CMK (cell line): ENCODE results near the gene SEC14L5.
"Not testable (repeated sequence)": the region's sequence is repeated elsewhere in the genome, so short reads cannot be mapped to it uniquely, and the experiment has no call there.

Experiments used
- DNase-seq: peaks from one replicate; pipeline ENCODE4 v3.0.0-alpha.2; 2010; ENCODE audit warnings: low read depth

Gene SEC14L5

GRCh38 chr16:4957720-4958509 is at the start of gene SEC14L5:
Gene SEC14L5 (plus strand): TSS chr16:4958330. CDS start chr16:4959324, 994 bp downstream.
- peak; percentile 94 for DNase-seq

DNA sequence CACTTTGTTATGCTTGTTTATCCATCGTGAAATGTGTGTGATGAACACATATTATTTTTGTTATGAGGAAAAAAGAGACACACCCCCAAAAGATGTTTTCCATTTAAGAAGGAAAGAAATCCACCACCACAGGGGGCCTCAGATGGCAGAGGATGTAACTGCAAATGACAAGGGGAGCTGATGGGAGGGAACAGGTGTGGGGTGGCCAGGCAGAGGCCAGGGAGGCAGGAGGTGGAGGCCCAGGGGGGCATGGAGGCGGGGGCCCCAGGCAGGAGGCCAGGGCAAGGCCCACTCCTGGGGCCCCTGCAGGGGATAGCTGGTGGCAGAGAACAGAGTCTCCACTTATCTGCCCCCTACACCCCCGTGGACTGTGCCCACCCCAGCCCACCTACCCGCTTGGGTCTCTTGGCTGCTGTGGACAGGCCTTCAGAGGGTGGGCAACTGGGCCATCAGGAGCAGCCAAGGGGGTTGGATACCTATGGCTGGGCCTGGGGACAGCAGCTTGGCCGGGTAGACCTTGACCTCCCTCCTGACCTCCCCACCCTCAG is 49.2 kb upstream of the SEC14L5 start:
- DNase-seq, result no peak

DNA sequence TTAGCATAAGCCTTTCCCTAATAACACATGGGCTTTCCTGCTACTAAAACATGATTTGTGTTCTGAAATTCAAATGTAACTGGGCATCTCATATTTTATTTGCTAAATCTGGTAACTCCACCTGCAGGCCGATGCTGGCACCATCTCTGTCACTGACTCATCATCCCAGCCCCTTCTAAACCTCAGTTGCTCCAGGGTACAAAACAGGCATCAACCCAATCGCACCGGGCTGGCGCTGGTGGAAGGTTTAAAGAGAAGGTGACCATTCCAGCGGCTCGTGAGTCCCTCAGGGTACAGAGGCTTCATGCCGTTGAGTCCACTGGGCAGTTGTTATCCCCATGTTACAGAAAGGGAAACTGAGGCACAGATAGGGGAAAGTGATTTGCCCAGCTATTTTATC is 48.3 kb upstream of the SEC14L5 start:
- DNase-seq, result no peak

DNA sequence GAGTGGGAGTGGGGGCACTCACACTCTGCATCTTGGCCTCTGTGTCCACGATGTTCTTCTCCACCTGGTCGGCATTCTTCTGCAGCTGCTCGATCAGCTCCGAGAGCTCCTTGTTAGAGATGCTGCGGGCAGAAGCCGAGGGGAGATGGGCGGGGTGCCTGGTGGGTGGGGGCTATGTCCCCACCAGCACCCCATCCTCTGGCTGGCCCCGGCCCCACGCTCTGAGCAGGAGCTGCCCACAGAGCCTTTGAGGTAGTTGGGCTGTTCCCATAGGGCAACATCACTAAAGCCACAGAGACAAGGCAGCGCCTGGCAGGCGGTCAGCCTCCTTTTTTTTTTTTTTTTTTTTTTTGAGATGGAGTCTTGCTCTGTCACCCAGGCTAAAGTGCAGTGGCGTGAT is 47.3 kb upstream of the SEC14L5 start:
- no peak for DNase-seq

DNA sequence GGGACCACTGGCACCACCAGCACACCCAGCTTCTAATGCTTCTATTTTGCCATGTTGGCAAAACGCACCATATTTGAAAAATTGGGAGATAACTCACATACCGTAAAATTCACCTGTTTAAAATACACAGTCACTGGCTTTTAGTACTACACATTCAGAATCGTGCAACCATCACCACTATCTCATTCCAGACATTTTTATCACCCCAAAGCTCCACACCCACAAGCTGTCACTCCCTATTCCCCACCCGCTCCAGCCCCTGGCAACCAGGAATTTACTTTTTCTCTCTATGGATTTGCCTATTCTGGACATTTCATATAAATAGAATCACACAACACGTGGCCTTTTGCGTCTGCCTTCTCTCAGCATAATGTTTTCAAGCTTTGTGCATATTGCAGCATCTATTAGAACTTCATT is 46.2 kb upstream of the SEC14L5 start:
- DNase-seq, result no peak

DNA sequence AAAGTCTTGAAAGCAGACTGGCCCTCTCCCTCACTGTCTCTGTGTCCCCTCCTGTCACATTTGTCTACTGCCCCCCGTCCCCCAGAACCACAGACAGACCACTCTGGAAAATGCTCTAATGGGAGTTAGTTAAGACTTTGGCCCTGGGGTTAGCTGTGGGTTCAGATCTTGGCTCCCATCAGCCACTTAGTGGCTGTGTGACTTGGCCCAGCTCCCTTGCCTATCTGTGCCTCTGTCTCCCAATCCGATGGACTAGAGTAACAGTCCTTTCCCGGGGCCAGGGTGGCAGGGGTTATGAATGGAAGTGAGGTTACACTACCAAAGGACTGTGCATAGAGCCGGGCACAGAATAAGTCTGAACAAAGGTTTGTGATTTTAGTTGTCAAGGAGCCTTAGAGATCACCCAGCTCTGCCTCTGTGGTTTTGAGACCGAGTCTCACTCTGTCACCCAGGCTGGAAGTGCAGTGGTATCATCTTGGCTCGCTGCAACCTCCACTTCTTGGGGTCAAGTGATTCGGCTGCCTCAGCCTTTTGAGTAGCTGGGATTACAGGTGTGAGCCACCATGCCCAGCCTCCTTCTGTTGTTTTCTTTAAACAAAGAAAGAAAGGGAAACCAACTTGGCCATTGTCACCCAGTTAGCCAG is 44.9 kb upstream of the SEC14L5 start:
- no peak for DNase-seq

DNA sequence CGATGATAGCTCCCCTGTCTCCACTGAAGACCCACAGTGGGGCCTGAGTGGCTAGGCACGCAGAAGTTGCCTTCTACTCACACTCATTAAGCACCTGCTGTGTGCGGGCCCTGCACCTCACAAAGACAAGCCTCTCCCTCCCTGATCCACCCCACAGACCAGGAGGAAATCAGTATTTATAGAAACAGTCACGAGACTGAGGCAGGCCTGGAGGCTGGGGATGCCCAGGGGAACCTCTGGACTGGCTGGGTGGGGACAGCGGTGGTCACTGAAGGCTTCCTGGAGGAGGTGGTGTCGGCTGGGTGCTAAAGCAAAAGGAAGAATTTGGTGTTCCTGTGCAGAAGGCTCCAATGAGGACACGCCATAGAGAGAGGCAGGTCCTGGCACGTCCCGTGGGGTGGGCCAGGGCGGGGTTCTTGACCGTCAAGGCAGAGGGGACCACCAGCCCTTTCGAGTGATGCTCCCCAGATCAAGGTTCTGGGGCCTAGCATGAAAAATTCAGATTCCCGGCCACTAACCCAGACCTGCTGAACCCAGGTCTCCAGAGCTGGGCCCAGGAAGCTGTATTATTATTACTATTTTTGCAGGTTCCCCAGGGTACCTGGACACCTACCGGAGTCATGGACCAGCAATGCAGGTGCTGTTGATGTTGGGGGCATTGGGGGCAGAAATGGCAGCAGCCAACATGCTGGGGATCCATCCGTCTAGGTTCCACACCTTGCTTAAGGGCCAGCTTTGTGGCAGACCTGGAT is 44.2 kb upstream of the SEC14L5 start:
- no peak for DNase-seq

DNA sequence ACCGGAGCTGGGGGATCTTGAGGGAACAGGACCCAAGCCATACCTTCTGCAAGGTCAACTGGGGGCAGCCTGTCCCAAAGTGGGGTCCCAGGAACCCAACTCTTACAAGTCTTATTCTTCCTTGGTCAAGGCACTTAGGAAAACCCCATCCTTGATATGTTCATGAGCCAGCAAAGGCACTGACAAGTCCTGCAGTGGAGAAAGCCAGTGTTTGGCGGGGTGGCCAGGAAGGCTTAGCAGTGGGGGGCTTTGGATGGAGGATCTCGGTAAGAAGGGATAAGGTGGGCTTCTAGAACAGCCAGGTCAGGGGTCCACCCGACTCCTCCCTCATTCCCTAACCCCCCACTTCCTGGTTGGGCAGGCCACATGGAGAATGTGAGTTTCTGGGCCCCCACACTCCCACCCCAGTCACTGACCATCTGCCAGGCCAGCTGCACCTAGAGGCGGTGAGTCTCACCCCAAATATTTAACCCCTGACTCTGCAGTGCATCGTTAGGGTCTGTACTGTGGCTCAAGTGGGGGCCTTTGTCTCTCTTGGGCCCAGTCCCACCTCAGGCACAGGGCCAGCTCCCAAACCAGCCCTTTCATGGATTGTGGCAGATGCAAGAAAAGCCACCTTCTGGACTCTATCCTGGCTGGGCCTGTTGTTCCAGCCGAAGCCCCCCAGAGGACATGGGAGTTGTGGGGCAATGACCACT is 43.5 kb upstream of the SEC14L5 start:
- DNase-seq, result no peak

- no peak for DNase-seq
These were observed 42.8 kb upstream of the SEC14L5 start for GRCh38 chr16:4915226-4915761.

DNA sequence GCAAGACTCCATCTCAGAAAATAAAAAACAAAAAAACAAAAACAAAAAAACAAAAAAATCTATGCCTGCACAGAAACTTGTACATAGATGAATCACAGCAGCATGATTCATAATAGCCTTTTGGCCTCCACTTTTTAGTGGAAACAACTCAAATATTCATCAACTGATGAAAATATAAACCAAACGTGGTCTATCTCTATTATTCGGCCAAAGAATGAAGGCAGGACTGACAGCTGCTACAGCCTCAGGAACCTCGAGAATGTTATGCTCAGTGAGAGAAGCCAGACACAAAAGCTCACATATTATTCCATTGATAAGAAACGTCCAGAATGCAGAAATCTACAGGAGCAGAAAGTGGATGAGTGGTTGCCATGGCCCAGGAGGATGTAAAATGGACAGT is 41.0 kb upstream of the SEC14L5 start:
- DNase-seq, result no peak

DNA sequence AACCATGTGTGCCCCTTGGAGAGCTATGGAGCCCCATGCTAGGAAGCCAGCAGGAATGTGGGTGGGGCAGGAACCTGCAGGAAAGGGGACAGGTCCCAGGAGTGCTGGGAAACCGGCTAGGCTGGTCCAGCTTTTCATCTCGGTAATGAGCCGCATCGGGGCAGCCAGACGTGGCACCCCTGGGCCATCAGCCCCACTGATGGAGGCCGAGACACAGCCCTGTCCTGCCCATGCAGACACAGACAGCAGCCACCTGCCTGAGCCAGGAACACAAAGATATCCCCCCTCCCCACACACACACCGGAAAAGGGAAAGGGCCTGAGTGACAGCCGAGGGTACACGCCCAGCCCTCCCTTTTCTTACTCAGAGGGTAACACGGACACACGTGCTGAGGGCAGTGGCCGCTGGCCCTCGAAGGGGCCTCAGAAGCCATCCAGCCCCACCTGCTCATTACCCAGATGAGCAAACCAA is 39.3 kb upstream of the SEC14L5 start:
- DNase-seq, result no peak

DNA sequence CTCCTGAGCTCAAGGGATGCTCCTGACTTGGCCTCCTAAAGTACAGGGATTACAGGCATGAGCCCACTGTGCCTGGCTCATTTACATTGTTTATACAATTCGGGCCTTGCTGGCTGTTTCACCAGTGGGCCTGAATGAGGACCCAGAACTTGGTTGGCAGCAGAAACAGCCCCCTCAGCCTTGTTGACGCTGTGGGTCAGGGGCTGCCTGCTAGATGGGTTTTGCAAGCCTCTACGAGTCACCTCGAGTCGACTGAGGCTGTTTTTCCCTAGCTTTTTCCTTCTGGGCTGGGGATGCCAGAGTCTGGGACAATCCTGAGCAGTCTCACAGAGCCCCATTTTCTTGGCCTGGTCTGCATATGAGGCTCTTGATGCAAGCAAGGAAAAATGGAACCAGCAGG is 37.3 kb upstream of the SEC14L5 start:
- DNase-seq, result no peak

DNA sequence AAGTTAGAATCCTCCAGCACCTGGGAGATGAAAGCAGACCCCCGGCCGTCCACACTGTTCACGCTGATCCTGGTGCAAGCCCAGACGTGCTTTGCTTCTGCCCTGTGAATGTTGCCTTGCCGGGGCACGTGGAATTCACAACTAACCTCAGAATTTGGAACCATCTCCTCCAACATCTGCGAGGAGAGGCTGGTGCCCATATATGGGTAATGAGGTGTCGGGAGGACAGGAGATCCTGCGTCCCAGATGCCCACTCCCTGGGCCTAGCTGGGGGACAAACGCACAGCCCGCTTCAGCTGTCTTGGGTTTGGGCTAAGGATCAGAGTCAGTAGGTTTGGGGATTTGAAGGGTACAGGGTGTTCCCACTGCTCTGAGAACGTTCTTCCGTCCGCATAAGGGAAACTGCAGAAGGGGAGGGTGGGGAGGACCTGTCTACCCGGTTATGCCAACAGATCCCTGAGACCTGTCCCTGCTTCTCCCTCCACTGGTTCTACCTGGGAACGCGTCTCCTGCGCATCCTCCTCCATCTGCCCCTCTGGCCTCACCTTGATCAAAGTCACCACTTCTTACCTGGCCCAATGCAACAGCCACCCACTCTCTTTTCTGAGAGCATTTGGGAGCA is 35.3 kb upstream of the SEC14L5 start:
- DNase-seq, result no peak

GRCh38 chr16:4923853-4924252 is 34.3 kb upstream of the SEC14L5 start:
- DNase-seq, result no peak

- no peak for DNase-seq
These were observed 33.4 kb upstream of the SEC14L5 start for GRCh38 chr16:4924593-4925292.

DNA sequence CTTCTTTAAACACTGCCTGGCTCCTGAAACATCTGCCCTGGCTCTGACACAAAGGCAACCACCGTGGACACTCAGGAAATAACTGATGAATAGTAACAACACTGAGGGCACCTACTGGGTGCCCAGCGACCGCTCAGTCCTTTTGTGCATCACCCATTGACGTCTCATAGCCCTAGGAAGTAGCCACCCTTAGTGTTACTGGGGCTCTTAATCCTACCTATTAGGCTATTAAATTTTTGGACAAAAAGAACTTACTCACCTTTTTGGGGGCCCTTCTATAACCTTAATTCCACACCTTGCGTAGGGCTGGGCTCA is 32.9 kb upstream of the SEC14L5 start:
- no peak for DNase-seq

DNA sequence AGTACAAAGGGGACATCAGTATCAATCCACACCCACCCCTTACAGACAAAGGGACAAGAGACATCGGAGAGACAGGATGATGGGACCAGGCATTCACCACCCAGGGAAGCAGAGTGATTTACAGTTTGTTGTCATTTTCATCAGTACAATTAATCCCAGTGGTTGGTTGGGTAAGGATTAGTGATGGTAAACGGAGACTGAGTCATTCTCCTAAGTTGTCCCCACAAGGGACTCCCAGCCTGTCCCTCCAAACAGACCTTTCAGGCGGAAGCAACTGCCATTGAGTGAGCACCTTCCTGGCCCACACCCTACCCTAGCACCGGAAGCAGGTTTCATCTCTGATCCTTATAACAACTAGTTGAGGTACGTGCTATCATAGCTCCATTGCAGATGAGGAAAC is 32.3 kb upstream of the SEC14L5 start:
- DNase-seq, result no peak

DNA sequence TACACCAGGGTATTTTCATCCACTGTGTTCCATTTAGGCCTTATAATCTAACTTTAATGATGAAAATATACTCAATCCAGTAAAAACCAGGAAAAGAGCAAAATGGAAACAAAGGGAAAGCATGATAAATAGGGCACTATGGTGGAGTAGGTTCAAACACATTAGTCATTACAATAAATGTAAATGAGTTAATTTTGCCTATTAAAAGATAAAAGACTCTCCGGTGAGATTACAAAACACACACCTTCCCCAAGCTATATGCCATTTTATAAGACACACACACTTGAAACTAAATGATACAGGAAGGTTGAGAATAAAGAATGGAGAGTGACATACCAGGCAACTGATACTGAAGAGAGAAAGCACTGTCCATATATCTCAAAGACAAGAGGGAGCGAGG is 31.2 kb upstream of the SEC14L5 start:
- no peak for DNase-seq

DNA sequence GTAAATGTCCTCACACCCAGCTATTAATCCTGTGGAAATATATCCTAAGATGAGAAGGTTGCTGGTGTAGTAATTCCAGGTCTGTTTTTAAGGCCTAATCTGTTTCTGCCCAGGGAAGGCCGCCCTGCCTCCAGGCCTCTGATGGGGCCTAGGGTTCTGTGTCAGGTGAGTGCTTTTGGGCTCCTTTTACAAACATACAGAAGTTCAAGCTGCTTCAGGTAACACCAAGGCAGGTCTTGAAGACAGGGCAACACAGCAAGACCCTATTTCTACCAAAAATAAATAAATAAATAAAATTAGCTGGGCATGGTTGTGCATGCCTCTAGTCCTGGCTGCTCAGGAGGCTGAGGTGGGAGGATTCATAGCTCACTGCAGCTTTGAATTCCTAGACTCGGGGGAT is 30.5 kb upstream of the SEC14L5 start:
- no peak for DNase-seq

DNA sequence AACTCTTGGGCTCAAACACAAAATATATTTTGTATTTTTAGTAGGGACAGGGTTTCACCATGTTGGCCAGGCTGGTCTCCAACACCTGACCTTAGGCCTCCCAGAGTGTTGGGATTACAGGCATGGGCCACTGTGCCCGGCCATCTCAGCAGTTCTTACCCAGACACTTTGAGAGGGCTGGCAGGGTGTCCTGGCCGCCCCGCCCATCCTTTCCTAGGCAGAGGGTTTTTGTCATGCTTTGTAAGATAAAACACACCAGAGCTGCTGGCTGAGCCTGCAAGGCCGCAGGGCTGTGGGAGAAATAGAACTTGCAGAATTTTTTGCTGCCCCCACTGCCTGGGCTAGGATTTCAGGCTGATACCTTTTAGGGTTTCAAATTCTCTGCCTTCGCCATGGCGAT is 29.9 kb upstream of the SEC14L5 start:
- no peak for DNase-seq

GRCh38 chr16:4929619-4930018 is 28.5 kb upstream of the SEC14L5 start:
- DNase-seq, result not testable (repeated sequence)
